ENCODE measurements around the gene TROAP. TPM values are rescaled to one million over a fixed set of nuclear protein-coding genes. Genes with fewer than 3 reads are reported as not detected.
A peak's percentile ranks its signal among the peaks of the same experiment; 100 is the strongest.

The TROAP gene
- total RNA-seq, 1 experiment from 2014 or later = 75.3 TPM

- peak; percentile 37; the same call in 2 of the 3 replicates for TF ChIP-seq CTCF (conservative IDR thresholded peaks at IDR 0.05)
- no peak within 1 kb of the TSS for H3K27ac ChIP-seq (ENCODE audit: insufficient read length, low read depth, low read length)
- H3K79me1 ChIP-seq (ENCODE audit: insufficient read depth, low read depth, low read length, poor library complexity, severe bottlenecking) = no peaks in the 10 kb centered on the region
- peaks cover 3% of the 10 kb centered on the region for H4K20me1 ChIP-seq (ENCODE audit: control insufficient read depth, insufficient read depth, insufficient read length)
- H2AFZ ChIP-seq (ENCODE audit: low read length) = no peak within 1 kb of the TSS
- no peak within 1 kb of the TSS for H3K27ac Mint-ChIP-seq
- no peak within 1 kb of the TSS for H2BK120ac ChIP-seq (ENCODE audit: low read depth, low read length, poor library complexity, severe bottlenecking)
- peaks cover 94% of the 10 kb centered on the region for H3K27me3 Mint-ChIP-seq (ENCODE audit: low read depth)
- no peaks in the 10 kb centered on the region for H3K4me1 ChIP-seq (ENCODE audit: insufficient read depth, low read length)
- H2BK12ac ChIP-seq (ENCODE audit: insufficient read length, low read depth, low read length) = no peak within 1 kb of the TSS
- H3K18ac ChIP-seq (ENCODE audit: insufficient read length, low read depth, low read length) = no peak within 1 kb of the TSS
- H3K4ac ChIP-seq (ENCODE audit: low read depth, low read length) = no peak within 1 kb of the TSS
- no peak within 1 kb of the TSS for H3K23ac ChIP-seq (ENCODE audit: insufficient read length, low read depth, low read length)
- no peak within 1 kb of the TSS for H2BK15ac ChIP-seq (ENCODE audit: low read depth, low read length)
- H3K9ac ChIP-seq (ENCODE audit: extremely low read depth, insufficient read length, low read length) = no peak within 1 kb of the TSS
- H3K36me3 Mint-ChIP-seq (ENCODE audit: insufficient read depth in 1 of 3, low read depth in 3 of 3) = no peaks in the 10 kb centered on the region; a peak in 2 of 7 replicates
- no CpG with 5 or more reads among the region's 82 CpGs for WGBS (ENCODE audit: extremely low coverage, insufficient read length, low lambda C conversion rate)
- H4K91ac ChIP-seq (ENCODE audit: insufficient read length, low read depth, low read length) = no peak within 1 kb of the TSS
- no peaks in the 10 kb centered on the region for H3K9me3 ChIP-seq (ENCODE audit: control insufficient read depth, low read depth, low read length)
- no peak within 1 kb of the TSS for H3K56ac ChIP-seq (ENCODE audit: insufficient read length, low read depth, low read length)
- peak within 1 kb of the TSS; percentile 17 to 60; a peak in 3 of 5 replicates for H3K4me3 Mint-ChIP-seq
- DNase-seq = peak; percentile 64
- no peak within 1 kb of the TSS for H4K5ac ChIP-seq (ENCODE audit: insufficient read length, low read depth, low read length)
- H3K9me3 Mint-ChIP-seq = peaks cover 0 to 2% of the 10 kb centered on the region in 2 experiments; a peak in 1 of 5 replicates
- H2AK5ac ChIP-seq (ENCODE audit: insufficient read length, low read length) = no peak within 1 kb of the TSS
- no peak within 1 kb of the TSS for H4K8ac ChIP-seq (replicated peaks; ENCODE audit: insufficient read length, low read depth, low read length)
- no peaks in the 10 kb centered on the region for H3K79me2 ChIP-seq (ENCODE audit: insufficient read depth, low read length)
- H3T11ph ChIP-seq (ENCODE audit: low read length) = no peak within 1 kb of the TSS
- no peak within 1 kb of the TSS for H2BK5ac ChIP-seq (ENCODE audit: insufficient read length, low read length)
- H3K23me2 ChIP-seq (ENCODE audit: insufficient read length, low read depth, low read length, poor library complexity, severe bottlenecking) = peaks cover 5% of the 10 kb centered on the region
- H3K4me2 ChIP-seq (ENCODE audit: insufficient read depth, insufficient read length, low read length) = peak within 1 kb of the TSS; percentile 46
- H3K14ac ChIP-seq (ENCODE audit: insufficient read depth, low read length) = no peak within 1 kb of the TSS; the same call in 1 of the 2 replicates
- H2BK20ac ChIP-seq (ENCODE audit: low read depth, low read length, poor library complexity, severe bottlenecking) = no peak within 1 kb of the TSS
- H3K4me1 Mint-ChIP-seq = peaks cover 14 to 42% of the 10 kb centered on the region in 2 experiments
- H3K27me3 ChIP-seq (ENCODE audit: insufficient read depth, low read length) = peaks cover 56% of the 10 kb centered on the region
Observed at GRCh38 chr12:49295082-49295936, 27.7 kb upstream of the TROAP start, which contains the start of gene PRPH. Gene PRPH (plus strand): TSS chr12:49295147. CDS start chr12:49295201, 54 bp downstream.

Data from H9 (cell line).